ENCODE measurements around the gene CXCL9.

DNA sequence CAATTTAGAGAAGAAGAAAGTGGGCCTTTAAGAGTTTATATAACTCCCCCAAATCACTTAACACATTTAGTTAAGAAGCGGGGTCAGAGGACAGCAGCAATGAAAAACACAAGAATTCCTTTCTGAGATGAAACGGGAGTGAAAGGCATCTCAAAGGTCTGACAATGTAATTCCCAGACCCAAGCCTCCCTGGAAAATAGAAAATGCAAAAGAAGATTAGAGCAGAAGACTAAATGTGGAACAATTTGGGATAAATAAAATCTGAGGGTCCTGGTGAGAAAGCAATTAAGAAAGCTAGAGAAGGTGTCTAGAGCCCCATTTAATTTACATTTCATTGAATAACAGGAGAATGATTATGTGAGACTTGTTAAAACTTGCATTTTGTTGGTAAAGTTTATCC is 48.1 kb upstream of the CXCL9 start:
- TF ChIP-seq, protein P1, sequence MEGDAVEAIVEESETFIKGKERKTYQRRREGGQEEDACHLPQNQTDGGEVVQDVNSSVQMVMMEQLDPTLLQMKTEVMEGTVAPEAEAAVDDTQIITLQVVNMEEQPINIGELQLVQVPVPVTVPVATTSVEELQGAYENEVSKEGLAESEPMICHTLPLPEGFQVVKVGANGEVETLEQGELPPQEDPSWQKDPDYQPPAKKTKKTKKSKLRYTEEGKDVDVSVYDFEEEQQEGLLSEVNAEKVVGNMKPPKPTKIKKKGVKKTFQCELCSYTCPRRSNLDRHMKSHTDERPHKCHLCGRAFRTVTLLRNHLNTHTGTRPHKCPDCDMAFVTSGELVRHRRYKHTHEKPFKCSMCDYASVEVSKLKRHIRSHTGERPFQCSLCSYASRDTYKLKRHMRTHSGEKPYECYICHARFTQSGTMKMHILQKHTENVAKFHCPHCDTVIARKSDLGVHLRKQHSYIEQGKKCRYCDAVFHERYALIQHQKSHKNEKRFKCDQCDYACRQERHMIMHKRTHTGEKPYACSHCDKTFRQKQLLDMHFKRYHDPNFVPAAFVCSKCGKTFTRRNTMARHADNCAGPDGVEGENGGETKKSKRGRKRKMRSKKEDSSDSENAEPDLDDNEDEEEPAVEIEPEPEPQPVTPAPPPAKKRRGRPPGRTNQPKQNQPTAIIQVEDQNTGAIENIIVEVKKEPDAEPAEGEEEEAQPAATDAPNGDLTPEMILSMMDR (optimal IDR thresholded peaks at IDR 0.05 in 1 of 3, IDR thresholded peaks at IDR 0.05 in 1 of 3, conservative IDR thresholded peaks at IDR 0.05 in 1 of 3; ENCODE audit: extremely low read depth in 1 of 3, insufficient read depth in 2 of 3, low read length in 3 of 3), result no peak
- no peak for TF ChIP-seq EZH2 (IDR thresholded peaks at IDR 0.05; ENCODE audit: low read length)
